SK-N-MC (cell line): Measurements from ENCODE around the gene TMEM163.
"Not testable (repeated sequence)": the region's sequence is repeated elsewhere in the genome, so short reads cannot be mapped to it uniquely, and the experiment has no call there.

Source experiments
- DNase-seq: peaks from one replicate; pipeline ENCODE4 v3.0.0-alpha.2; 2011; ENCODE audit warnings: low read depth, low spot score
- H3K27ac ChIP-seq: fragments of 200-600 bp; sonication (generic); 2 replicates; pipeline ENCODE4 v1.5.1; 2016; ENCODE audit warnings: mixed run types
- H3K36me3 ChIP-seq: fragments of 200-600 bp; sonication (generic); 2 replicates; pipeline ENCODE4 v1.6.1; 2017; ENCODE audit warnings: antibody characterized with exemption, low read length, mixed read lengths; ENCODE audit not compliant: insufficient read depth
- H3K4me3 ChIP-seq: fragments of 200-600 bp; sonication (generic); 2 replicates; pipeline ENCODE4 v1.5.1; 2016
- H3K9ac ChIP-seq: fragments of 200-600 bp; sonication (generic); 2 replicates; pipeline ENCODE4 v1.8.0; 2017; ENCODE audit warnings: mixed run types, mixed read lengths; ENCODE audit not compliant: insufficient read length
- H3K9me3 ChIP-seq: fragments of 200-600 bp; sonication (generic); 2 replicates; pipeline ENCODE4 v1.6.1; 2017; ENCODE audit warnings: low read depth, mild to moderate bottlenecking, antibody characterized with exemption, low read length, moderate library complexity, mixed read lengths
- EZH2 ChIP-seq: fragments of 200-600 bp; sonication (generic); IDR thresholded peaks from one replicate; pipeline ENCODE4 v1.6.1; 2017; ENCODE audit warnings: antibody characterized with exemption
- FOXP2 ChIP-seq: optimal IDR thresholded peaks from 2 replicates; pipeline ENCODE3; 2011; ENCODE audit warnings: mild to moderate bottlenecking, moderate library complexity; ENCODE audit not compliant: insufficient read depth; ENCODE audit errors: extremely low read length, control extremely low read depth
- POLR2AphosphoS5 ChIP-seq: IDR thresholded peaks from 2 replicates; pipeline ENCODE4 v1.6.1; 2012; ENCODE audit warnings: mild to moderate bottlenecking, low read depth, low read length, borderline replicate concordance

Gene TMEM163

DNA sequence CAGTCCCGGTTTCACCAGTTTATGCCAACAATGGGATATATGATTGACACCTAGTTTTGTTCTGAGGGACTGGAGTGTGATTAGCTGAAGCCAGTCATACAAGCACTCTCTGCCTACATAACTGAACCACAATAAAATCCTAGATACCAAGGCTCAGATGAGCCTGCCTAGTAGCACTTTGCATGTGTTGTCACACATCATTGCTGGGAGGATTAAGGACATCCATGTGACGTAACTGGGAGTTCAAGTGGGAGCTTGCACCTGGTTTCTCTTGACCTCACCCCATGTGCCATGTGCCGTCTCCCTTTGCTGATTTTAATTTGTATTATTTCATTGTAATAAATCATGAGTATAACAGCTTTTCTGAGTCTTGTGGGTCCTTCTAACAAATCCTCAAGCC lies 90.3 kb downstream of the TMEM163 start:
- Histone ChIP-seq H3K36me3 (no peaks in the 10 kb centered on the region), H3K9me3 (no peaks in the 10 kb centered on the region), H3K9ac (no peak overlapping the region), H3K4me3 (no peak overlapping the region), H3K27ac (no peak overlapping the region)
- DNase-seq = no peak
- TF ChIP-seq FOXP2 (no peak), POLR2AphosphoS5 (no peak), EZH2 (no peak)

DNA sequence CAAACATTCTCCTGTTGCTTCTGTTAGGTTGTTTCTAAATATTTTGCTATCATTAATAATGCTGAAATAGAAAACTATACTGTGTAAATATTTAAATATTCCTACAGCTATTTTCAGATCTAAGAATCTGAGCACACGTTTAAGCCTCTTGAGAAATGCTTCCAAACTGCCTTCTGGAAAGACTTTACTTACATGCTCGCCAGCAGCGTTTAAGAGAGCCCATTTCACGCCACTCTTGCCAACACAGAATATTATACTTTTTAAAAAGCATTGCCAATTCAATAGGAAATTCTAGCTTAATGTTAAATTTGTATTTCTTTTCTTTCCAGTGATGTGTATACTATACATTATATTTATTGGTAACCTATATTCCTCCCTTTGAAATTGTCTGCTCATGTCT lies 92.0 kb downstream of the TMEM163 start:
- no peak for DNase-seq
- no peak overlapping the region for H3K27ac ChIP-seq
- H3K9ac ChIP-seq = no peak overlapping the region
- no peak for TF ChIP-seq FOXP2
- TF ChIP-seq EZH2 = no peak
- TF ChIP-seq POLR2AphosphoS5 = no peak
- H3K9me3 ChIP-seq = no peaks in the 10 kb centered on the region
- H3K36me3 ChIP-seq = no peaks in the 10 kb centered on the region
- no peak overlapping the region for H3K4me3 ChIP-seq

DNA sequence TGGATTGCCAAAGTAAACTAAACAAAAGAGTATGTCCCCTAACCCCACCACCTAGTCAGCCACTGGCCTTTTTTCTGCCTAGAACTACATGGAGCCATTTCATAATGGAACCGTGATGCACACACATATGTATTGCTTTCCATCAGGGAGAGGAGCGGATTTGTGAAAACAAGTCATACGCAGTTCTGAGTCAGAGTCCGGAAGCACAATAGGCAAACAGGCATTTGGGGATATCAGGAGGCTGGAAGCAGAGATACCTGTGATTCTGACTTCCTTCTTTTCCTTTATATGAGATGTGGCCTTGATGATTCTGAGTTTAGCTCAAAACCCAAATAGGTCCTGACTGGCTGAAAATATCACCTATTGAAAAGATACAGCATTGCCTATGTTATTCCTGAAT lies 93.5 kb downstream of the TMEM163 start:
- no peaks in the 10 kb centered on the region for H3K9me3 ChIP-seq
- no peak for DNase-seq
- TF ChIP-seq EZH2 (no peak), FOXP2 (no peak), POLR2AphosphoS5 (no peak)
- no peak overlapping the region for H3K27ac ChIP-seq
- no peaks in the 10 kb centered on the region for H3K36me3 ChIP-seq
- no peak overlapping the region for H3K9ac ChIP-seq
- no peak overlapping the region for H3K4me3 ChIP-seq

- H3K27ac ChIP-seq = no peak overlapping the region
- DNase-seq = no peak
Observed at GRCh38 chr2:134623796-134624195, 95.0 kb downstream of the TMEM163 start.

GRCh38 chr2:134623046-134623445 lies 95.8 kb downstream of the TMEM163 start:
- no peak for TF ChIP-seq FOXP2
- TF ChIP-seq EZH2 = no peak
- TF ChIP-seq POLR2AphosphoS5 = no peak
- Histone ChIP-seq H3K4me3 (no peak overlapping the region), H3K9me3 (no peaks in the 10 kb centered on the region), H3K9ac (no peak overlapping the region), H3K36me3 (no peaks in the 10 kb centered on the region), H3K27ac (no peak overlapping the region)
- DNase-seq = no peak

More at GRCh38 chr2:134623796-134624195, 95.0 kb downstream of the TMEM163 start:
- H3K9me3 ChIP-seq = no peaks in the 10 kb centered on the region
- no peaks in the 10 kb centered on the region for H3K36me3 ChIP-seq
- no peak overlapping the region for H3K4me3 ChIP-seq
- no peak overlapping the region for H3K9ac ChIP-seq
- TF ChIP-seq EZH2 = no peak
- no peak for TF ChIP-seq FOXP2
- TF ChIP-seq POLR2AphosphoS5 = no peak

- DNase-seq = no peak
- no peak for TF ChIP-seq FOXP2
- no peak for TF ChIP-seq POLR2AphosphoS5
- TF ChIP-seq EZH2 = no peak
- Histone ChIP-seq H3K36me3 (no peaks in the 10 kb centered on the region), H3K9me3 (no peaks in the 10 kb centered on the region), H3K27ac (no peak overlapping the region), H3K9ac (no peak overlapping the region), H3K4me3 (no peak overlapping the region)
Observed at GRCh38 chr2:134621939-134622705, 96.7 kb downstream of the TMEM163 start.

DNA sequence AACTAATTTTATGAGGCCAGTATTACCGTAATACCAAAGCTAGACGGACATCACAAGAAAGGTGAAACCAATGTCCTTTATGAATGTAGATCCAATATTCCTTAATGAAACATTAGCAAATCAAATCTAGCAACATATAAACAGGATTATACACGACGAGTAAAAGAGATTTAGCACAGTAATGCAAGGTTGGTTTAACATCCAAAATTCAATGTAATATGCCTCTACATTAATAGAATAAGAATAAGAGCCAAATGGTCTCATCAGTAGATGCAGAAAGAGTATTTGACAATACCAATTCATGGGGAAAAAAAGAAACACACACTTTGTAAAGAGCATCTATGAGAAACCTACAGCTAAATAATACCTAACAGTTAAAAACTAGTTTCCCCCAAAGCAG lies 99.5 kb downstream of the TMEM163 start:
- TF ChIP-seq POLR2AphosphoS5 (no peak), FOXP2 (no peak), EZH2 (no peak)
- Histone ChIP-seq H3K4me3 (no peak overlapping the region), H3K36me3 (no peaks in the 10 kb centered on the region), H3K9ac (no peak overlapping the region), H3K27ac (no peak overlapping the region), H3K9me3 (no peaks in the 10 kb centered on the region)
- DNase-seq = no peak

DNA sequence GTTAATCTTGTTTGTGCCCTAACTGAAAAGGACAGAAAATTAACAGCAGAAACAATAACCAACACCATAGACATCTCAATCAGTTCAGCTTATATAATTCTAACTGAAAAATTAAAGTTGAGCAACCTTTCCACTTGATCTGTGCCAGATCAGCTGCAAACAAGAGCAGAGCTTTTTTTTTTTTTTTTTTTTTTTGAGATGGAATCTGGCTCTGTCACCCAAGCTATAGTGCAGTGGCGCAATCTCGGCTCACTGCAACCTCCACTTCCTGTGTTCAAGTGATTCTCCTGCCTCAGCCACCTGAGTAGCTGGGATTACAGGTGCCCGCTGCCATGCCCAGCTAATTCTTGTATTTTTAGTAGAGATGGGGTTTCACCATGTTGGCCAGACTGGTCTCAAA lies 103.3 kb downstream of the TMEM163 start:
- not testable (repeated sequence) for DNase-seq, H3K4me3 ChIP-seq, H3K9me3 ChIP-seq, H3K36me3 ChIP-seq, H3K27ac ChIP-seq, H3K9ac ChIP-seq

DNA sequence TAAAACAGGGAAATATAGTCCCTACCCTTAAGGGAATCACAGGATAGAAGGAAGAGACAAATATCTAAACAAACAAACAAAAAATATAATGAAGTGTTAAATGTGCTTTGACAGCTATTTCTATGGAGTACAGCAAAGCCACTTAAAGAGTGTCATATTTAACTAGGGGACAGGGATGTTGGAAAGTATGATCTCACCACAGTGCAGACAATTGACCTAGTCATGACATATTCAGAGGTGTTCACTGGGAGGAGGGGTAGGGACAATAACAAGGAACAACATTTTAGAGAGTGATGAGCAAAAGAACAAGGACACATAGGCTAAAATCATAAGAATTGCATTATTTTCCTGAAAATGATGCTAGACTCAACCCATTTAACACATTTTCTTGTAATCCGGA lies 107.5 kb downstream of the TMEM163 start:
- DNase-seq = no peak
- no peak for TF ChIP-seq EZH2
- TF ChIP-seq POLR2AphosphoS5 = no peak
- TF ChIP-seq FOXP2 = no peak

More for the DNA sequence above, 107.5 kb downstream of the TMEM163 start:
- H3K9ac ChIP-seq = no peak overlapping the region
- no peaks in the 10 kb centered on the region for H3K36me3 ChIP-seq
- H3K27ac ChIP-seq = no peak overlapping the region
- no peaks in the 10 kb centered on the region for H3K9me3 ChIP-seq
- no peak overlapping the region for H3K4me3 ChIP-seq
